COR-L47 (cell line): Measurements from ENCODE around the gene SPESP1.
"Not testable (repeated sequence)": the region's sequence is repeated elsewhere in the genome, so short reads cannot be mapped to it uniquely, and the experiment has no call there.

Experiments
- DNase-seq: peaks from one replicate; lab custom pipeline; 2025; lab: John Stamatoyannopoulos, UW

The SPESP1 gene

DNA sequence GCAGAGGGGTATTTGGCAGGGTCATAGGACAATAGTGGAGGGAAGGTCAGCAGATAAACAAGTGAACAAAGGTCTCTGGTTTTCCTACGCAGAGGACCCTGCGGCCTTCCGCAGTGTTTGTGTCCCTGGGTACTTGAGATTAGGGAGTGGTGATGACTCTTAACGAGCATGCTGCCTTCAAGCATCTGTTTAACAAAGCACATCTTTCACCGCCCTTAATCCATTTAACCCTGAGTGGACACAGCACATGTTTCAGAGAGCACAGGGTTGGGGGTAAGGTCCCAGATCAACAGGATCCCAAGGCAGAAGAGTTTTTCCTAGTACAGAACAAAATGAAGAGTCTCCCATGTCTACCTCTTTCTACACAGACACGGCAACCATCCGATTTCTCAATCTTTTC is 33.4 kb downstream of the SPESP1 start:
- not testable (repeated sequence) for DNase-seq

- no peak for DNase-seq
Measured at GRCh38 chr15:68966996-68967395, 36.7 kb downstream of the SPESP1 start.

DNA sequence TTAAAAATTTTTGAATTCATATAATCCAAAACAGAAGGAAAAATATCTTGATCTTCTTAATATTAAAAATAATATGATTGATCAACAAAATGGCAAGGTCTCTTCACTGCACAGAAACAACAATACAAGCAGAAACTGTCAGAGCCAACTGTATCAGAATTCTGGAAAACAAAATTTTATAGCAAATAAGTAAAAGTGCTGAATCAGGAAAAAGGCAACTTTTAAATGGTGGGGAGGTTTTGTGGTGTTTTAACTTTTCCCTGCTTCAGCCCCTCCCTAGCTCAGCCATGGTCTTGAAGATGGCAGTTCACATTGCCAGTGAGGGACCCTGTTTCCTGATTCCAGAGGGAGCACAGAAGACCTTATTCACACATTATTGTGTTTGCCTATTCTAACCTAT is 37.6 kb downstream of the SPESP1 start:
- no peak for DNase-seq

DNA sequence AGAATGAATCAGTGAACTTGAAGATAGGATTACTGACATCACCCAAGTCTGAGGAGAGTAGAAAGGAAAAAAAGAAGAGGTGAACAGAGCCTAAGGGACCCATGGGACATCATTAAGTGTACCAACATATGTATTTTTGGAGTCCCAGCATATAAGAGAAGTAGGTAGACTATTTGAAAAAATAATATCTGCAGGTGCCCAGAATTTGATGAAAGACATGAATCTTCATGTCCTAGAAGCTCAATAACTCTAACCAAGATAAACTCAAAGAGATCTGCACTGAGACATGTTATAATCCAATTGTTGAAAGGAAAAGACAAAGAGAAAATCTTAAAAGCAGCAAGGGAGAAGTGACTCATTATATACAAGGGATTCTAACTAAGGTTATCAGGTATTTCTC is 39.0 kb downstream of the SPESP1 start:
- DNase-seq: no peak

DNA sequence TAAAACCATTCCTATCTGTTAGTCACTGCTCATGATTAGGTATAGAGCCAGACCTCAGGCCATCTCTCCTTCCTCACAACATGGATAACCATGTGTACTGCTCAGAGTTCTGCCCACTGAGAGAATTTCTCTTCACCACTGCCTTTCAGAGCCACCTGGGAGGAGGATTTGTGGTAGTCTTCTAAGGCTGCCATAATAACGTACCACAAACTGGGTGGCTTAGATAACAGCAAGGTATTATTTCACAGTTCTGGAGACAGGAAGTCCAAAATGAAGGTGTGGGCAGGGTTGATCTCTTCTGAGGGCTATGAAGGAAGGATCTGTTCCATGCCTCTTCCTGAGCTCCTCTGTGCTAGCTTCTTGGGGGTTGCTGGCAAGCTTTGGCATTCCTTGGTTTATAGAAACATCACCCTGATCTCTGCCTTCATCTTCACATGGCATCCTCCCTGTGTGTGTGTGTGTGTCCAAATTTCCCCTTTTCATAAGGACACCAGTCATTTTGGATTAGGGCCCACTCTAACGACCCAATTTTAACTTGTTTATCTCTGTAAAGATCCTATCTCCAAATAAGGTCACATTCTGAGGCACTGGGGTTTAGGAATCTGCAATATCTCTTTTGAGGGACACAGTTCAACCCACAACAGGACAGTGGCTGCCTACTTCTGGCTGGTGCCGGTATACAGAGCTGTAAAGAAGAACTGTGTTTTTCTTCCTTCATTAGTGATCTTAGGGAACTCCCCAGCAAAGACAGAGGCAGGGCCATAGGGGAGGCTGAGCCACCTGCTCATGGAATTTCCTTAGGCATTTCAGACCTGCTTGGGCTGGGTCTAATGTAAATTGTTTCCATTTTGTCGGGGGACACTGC is 42.1 kb downstream of the SPESP1 start:
- no peak for DNase-seq

DNA sequence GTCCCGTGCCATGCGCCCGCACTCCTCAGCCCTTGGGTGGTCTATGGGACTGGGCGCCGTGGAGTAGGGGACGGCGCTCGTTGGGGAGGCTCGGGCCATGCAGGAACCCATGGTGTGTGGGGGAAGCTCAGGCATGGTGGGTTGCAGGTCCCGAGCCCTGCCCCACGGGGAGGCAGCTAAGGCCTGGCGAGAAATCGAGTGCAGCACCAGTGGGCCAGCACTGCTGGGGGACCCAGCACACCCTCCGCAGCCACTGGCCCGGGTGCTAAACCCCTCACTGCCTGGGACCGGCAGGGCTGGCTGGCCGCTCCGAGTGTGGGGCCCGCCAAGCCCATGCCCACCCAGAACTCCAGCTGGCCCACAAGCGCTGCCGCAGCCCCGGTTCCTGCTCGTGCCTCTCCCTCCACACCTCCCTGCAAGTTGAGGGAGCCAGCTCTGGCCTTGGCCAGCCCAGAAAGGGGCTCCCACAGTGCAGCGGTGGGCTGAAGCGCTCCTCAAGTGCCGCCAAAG is 45.4 kb downstream of the SPESP1 start:
- DNase-seq: not testable (repeated sequence)

DNA sequence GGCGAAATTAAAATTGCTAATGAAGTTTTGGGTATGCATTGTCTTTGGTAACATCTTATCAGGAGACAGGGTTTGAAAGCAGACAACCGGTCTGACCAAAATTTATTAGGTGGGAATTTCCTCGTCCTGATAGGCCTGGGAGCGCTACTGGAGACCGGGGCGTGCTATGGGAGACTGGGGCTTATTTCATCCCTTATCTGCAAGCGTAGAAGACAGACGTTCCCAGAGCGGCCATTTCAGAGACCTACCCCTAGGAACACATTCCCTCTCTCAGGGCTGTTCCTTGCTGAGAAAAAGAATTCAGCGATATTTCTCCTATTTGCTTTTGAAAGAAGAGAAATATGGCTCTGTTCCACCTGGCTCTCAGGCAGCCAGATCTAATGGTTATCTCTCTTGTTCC is 47.1 kb downstream of the SPESP1 start:
- DNase-seq: not testable (repeated sequence)

DNA sequence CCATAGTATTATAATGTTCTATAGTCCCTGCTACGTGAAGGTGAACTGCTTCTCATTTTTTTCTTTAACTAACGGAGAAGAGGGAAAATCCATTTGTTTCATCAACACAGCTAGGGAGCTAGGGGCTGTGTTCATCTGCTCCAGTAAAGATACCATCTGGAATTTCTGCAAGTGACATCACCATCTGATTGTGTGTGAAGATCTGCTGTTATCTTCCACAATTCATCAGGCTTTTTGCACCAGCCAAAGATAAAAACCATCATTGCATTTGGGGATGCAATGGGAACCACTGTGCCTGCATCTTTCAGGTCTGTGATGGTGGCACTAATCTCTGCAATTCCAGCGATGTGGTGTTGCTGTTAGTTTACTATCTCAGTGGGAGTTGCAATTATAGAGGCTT is 48.7 kb downstream of the SPESP1 start:
- no peak for DNase-seq

- DNase-seq: no peak
Measured at GRCh38 chr15:68979816-68980215, 49.5 kb downstream of the SPESP1 start.

- DNase-seq: no peak
Measured at GRCh38 chr15:68980786-68981185, 50.5 kb downstream of the SPESP1 start.

GRCh38 chr15:68981941-68982340 is 51.6 kb downstream of the SPESP1 start:
- no peak for DNase-seq

DNA sequence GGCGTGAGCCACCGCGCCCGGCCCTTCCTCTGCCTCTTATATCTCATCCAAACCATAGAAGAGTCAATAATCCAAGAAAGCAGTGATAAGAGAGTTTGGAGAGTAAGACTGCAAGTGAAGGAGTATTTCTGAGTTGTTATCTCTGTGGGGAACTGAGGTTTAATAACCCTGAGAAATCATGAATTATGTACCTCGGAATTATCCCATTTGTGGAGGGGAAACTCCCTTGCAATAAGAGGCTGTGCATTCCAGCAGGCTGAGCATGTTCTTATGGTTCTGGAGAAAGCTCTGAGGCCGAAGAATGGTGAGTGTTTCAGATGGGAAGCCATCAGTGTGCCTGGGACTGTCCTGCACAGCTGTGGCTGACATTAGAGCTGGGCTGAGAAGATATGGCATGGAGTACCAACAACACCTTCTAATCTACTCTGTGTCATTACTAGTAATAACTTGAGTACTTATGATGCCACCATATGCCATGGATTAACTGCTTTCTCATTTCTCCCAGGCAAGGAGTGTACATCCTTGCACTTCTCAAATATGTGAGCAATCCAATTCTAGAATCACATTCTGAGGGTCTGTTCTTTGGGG is 52.7 kb downstream of the SPESP1 start:
- no peak for DNase-seq

DNA sequence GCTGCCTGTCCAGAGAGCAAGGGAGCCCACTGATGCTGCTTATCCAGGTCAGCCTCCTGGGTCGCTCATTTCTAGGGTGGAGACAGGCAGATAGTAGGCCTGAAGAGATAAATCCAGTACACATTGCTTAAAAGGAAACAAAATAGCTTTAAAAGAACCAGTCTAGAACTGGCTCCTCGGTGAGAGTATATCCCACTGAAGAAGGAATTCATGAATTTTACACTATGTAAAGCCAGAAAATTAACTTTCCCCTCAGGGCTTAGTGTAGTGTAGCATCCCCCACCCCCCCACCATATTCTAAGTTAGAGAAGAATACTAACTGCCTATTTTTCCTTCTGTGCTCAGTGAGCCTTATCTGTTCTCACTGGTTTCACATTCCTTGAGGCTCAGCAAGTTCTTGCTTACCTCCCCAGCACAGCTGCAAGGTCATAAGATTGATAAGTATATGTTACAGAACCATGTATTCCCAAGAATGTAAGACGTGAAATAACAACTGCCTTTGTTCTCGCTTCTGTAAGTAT is 53.7 kb downstream of the SPESP1 start:
- DNase-seq: no peak

- DNase-seq: no peak
Measured at GRCh38 chr15:68984586-68984985, 54.3 kb downstream of the SPESP1 start.

GRCh38 chr15:68985361-68985891 is 55.1 kb downstream of the SPESP1 start:
- no peak for DNase-seq

DNA sequence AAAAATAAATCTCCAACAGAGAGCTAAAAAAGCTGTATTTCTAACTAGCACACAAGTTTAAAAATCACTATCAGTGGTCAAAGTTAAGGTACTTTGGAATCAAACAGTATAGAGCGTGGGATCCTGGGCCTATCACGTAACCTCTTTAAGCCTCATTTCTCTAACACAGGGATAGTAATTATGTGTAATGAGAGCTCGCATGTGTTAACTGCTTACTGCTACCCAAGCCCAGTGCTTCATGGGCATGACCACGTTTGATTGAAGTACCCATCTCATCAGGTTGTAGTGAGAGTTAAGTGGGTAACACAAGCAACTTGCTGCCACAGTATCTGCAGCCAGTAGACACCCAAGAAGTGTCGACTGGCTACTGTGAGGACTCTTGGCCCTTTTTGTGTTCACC is 56.0 kb downstream of the SPESP1 start:
- no peak for DNase-seq

DNA sequence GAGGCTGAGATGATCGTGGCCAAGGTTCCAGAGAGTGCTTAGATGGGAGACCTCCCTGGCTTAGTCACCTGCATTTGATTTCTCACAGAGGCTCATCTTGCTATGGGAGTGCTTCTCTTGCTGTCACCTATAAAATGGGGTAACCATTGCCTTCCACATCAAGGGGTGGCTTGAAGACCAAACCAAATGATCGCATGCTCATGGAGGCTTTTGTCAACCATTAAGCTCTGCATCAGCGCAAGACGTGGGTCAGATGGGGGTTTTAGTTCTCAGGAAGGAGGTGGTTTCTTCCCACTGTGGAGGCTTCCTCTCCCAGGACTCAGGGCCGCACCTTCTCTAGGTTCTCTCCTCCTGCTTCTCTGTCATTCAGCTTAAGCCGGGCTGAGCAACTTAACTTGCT is 56.8 kb downstream of the SPESP1 start:
- DNase-seq: no peak

- DNase-seq: no peak
Measured at GRCh38 chr15:68987676-68988075, 57.4 kb downstream of the SPESP1 start.

- DNase-seq: no peak
Measured at GRCh38 chr15:68989541-68990230, 59.4 kb downstream of the SPESP1 start.

DNA sequence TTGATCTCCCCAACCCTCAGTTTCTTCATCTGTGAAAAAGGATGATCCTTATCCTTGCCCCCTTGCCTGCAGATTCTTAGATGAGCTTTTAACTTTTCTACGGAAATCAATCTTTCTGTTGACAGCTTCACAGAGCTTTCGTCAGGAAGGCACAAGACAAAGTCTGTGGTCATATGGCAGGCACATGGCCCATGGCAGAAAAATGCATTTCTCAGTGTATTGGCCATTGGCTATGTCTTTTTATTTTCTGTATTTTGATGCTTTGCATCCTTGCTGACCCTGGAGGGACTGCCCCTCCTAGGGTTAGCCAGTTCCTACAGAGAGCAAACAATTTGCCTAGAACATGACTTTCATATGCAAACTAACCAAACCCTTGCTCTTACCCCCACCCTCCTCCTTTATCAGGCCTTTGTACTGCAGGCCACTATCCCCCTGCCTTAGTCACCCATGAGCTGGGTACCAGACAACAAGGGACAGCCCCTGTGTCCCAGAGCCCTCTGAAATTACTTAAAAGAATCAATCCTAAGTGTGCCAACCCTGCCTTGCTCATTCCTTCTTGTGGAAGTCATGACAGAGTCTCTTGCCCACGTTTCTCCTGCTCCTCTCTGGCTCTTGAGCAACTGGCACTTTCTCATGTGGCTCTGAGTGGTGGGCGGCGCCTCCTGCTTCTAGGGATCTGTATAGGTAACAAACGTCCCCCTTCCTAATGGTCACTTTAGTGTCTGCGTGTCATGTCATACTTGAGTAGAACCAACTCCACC is 60.1 kb downstream of the SPESP1 start:
- no peak for DNase-seq

DNA sequence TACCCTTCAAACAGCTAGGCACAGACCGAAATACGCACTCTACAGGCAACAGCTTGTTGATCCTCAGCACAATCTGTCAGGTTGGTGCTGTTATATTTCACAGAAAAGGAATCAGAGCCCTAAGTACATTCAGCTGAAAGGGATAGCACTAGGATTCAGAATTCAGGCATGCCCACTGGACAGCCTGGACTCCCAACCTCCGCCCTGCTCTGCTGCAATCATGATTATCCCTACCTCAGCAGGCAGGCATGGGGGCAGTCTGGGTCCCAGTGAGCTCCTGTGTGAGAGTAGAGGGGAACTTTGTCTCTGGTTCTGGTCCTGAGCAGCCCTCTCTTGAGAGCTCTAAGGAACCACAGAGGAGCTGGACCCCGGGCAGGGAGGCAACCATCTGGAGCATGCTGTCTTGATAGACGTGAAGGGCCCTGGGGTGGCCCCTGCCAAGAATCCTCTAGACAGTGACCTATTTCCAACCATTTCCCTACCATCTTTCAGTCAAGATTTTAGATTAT is 60.7 kb downstream of the SPESP1 start:
- DNase-seq: no peak
